HL-60 (cell line): ENCODE data around the gene ALPL.
"Not testable (repeated sequence)": the region's sequence is repeated elsewhere in the genome, so short reads cannot be mapped to it uniquely, and the experiment has no call there.

ENCODE experiments used
- DNase-seq, 2 experiments: peaks; one replicate each; pipeline ENCODE4 v3.0.0-alpha.2; 2010 to 2020; ENCODE audit warnings: low read depth in 1 of 2, low spot score in 1 of 2
- H3K27ac ChIP-seq: fragments of 250-450 bp; sonication (Bioruptor Pico); replicated peaks from 2 replicates; pipeline ENCODE4 v1.5.1; 2020; ENCODE audit warnings: mild to moderate bottlenecking, moderate library complexity
- H3K27me3 ChIP-seq: fragments of 250-450 bp; sonication (Bioruptor Pico); 2 replicates; pipeline ENCODE4 v1.5.1; 2021; ENCODE audit warnings: mild to moderate bottlenecking, moderate library complexity; ENCODE audit not compliant: insufficient read depth, poor library complexity, severe bottlenecking
- H3K4me3 ChIP-seq: replicated peaks from 2 replicates; pipeline ENCODE4 v1.5.1; 2011; ENCODE audit warnings: mild to moderate bottlenecking, control low read depth, low read length; ENCODE audit not compliant: insufficient read depth
- GABPA ChIP-seq: IDR thresholded peaks from 2 replicates; pipeline ENCODE4 v1.6.1; 2012; ENCODE audit warnings: low read depth
- POLR2AphosphoS5 ChIP-seq: IDR thresholded peaks from 2 replicates; pipeline ENCODE4 v1.6.1; 2012; ENCODE audit warnings: low read depth
- SPI1 ChIP-seq: IDR thresholded peaks from 2 replicates; pipeline ENCODE4 v1.6.1; 2012; ENCODE audit warnings: low read depth, mild to moderate bottlenecking, borderline replicate concordance
- TF ChIP-seq, protein P1 (sequence below): IDR thresholded peaks from 2 replicates; pipeline ENCODE4 v1.6.1; 2012; ENCODE audit warnings: low read depth; ENCODE audit not compliant: insufficient replicate concordance
- TF ChIP-seq, protein P2 (sequence below): IDR thresholded peaks from one replicate; pipeline ENCODE4 v1.5.1; 2011; ENCODE audit warnings: low read length, control low read depth, inconsistent platforms; ENCODE audit not compliant: insufficient read depth

Gene ALPL

DNA sequence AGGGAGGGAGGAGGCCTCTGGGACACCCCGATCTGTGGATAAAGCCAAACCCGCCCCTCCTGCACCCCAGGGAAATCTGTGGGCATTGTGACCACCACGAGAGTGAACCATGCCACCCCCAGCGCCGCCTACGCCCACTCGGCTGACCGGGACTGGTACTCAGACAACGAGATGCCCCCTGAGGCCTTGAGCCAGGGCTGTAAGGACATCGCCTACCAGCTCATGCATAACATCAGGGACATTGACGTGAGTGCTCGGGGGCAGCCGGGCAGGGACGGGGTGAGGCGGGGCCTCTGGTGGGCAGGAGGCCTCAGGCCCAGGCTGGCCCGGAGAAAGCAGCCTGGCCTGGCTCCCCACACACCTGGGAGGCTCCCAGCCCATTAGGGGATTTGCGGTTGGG, 54.7 kb downstream of the ALPL start:
- no peak overlapping the region for H3K27ac ChIP-seq
- TF ChIP-seq GABPA (no peak), POLR2AphosphoS5 (no peak), SPI1 (no peak)
- TF ChIP-seq, protein P1, sequence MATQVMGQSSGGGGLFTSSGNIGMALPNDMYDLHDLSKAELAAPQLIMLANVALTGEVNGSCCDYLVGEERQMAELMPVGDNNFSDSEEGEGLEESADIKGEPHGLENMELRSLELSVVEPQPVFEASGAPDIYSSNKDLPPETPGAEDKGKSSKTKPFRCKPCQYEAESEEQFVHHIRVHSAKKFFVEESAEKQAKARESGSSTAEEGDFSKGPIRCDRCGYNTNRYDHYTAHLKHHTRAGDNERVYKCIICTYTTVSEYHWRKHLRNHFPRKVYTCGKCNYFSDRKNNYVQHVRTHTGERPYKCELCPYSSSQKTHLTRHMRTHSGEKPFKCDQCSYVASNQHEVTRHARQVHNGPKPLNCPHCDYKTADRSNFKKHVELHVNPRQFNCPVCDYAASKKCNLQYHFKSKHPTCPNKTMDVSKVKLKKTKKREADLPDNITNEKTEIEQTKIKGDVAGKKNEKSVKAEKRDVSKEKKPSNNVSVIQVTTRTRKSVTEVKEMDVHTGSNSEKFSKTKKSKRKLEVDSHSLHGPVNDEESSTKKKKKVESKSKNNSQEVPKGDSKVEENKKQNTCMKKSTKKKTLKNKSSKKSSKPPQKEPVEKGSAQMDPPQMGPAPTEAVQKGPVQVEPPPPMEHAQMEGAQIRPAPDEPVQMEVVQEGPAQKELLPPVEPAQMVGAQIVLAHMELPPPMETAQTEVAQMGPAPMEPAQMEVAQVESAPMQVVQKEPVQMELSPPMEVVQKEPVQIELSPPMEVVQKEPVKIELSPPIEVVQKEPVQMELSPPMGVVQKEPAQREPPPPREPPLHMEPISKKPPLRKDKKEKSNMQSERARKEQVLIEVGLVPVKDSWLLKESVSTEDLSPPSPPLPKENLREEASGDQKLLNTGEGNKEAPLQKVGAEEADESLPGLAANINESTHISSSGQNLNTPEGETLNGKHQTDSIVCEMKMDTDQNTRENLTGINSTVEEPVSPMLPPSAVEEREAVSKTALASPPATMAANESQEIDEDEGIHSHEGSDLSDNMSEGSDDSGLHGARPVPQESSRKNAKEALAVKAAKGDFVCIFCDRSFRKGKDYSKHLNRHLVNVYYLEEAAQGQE = no peak
- TF ChIP-seq, protein P2, sequence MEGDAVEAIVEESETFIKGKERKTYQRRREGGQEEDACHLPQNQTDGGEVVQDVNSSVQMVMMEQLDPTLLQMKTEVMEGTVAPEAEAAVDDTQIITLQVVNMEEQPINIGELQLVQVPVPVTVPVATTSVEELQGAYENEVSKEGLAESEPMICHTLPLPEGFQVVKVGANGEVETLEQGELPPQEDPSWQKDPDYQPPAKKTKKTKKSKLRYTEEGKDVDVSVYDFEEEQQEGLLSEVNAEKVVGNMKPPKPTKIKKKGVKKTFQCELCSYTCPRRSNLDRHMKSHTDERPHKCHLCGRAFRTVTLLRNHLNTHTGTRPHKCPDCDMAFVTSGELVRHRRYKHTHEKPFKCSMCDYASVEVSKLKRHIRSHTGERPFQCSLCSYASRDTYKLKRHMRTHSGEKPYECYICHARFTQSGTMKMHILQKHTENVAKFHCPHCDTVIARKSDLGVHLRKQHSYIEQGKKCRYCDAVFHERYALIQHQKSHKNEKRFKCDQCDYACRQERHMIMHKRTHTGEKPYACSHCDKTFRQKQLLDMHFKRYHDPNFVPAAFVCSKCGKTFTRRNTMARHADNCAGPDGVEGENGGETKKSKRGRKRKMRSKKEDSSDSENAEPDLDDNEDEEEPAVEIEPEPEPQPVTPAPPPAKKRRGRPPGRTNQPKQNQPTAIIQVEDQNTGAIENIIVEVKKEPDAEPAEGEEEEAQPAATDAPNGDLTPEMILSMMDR = no peak

DNA sequence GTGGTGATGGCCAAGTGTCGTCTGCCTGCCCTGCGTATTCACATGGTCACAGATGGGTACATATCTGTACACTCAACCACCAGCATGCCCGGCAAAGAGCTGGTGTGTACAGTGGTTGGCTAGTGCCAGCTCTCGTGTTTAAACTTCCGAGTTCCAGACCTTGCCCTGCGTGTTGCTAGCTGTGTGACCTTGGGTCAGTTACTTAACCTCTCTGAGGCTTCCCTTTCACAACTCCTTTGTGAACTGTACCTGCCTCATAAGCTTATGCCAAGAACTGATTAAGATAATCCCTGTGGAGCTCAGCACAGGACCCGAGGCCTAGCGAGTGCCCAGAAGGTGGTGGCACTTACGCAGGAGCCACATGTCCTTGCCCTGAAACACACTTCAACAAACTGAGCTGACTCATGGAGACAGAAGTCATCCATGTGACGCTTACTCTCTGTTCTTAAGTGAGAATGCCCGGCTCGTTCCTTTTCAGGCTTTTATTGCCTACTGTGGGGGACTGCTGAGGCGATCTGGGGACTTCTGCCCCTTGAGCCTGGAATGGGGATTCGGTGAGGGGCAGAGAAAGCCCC, 55.4 kb downstream of the ALPL start:
- no peaks in the 10 kb centered on the region for H3K27me3 ChIP-seq
- H3K4me3 ChIP-seq = no peak overlapping the region
- DNase-seq = no peak
- H3K27ac ChIP-seq = no peak overlapping the region
- TF ChIP-seq, protein P2 = no peak
- no peak for TF ChIP-seq SPI1
- TF ChIP-seq GABPA = no peak
- TF ChIP-seq, protein P1 = no peak
- TF ChIP-seq POLR2AphosphoS5 = no peak

More for the DNA sequence above, 54.7 kb downstream of the ALPL start:
- H3K4me3 ChIP-seq = no peak overlapping the region
- H3K27me3 ChIP-seq = peaks cover 4% of the 10 kb centered on the region
- no peak for DNase-seq

DNA sequence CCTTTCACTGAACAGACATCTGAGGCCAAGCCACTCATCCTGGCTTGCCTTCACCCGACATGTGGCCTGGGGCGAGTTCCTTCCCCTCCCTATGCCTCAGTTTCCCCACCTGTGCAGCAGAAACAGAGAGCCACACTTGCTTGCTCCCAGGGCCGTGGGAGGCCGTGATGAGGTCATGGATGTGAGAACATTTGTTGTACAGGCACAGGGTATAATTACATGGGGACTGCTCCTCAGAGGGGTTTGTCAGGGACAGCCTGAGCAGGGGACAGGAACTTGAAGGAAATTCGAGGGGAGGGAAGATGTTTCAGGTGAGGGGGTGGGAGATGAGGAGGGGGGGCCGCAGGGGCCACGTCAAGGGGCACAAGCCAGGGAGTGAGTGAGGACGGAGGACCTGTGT, 56.1 kb downstream of the ALPL start:
- DNase-seq = no peak
- H3K4me3 ChIP-seq = no peak overlapping the region
- TF ChIP-seq GABPA (no peak), SPI1 (no peak), POLR2AphosphoS5 (no peak)
- TF ChIP-seq, protein P1 = no peak
- TF ChIP-seq, protein P2 = no peak
- H3K27me3 ChIP-seq = no peaks in the 10 kb centered on the region
- no peak overlapping the region for H3K27ac ChIP-seq

DNA sequence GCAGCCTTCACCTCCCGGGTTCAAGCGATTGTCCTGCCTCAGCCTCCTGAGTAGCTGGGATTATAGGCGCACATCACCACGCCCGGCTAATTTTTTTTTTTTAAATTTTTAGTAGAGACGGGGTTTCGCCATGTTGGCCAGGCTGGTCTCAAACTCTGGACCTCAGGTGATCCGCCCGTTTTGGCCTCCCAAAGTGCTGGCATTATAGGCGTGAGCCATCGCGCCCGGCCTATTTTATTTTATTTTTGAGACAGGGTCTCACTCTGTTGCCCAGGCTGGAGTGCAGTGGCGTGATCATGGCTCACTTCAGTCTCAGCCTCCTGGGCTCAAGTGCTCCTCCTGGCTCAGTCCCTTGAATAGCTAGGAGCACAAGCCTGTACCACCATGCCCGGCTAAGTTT, 57.1 kb downstream of the ALPL start:
- not testable (repeated sequence) for DNase-seq, H3K27me3 ChIP-seq, H3K4me3 ChIP-seq, H3K27ac ChIP-seq
